RKO (cell line): ENCODE data around the gene OR7G3.

Experiments
- DNase-seq: peaks from one replicate; pipeline ENCODE4 v3.0.0-alpha.2; 2016; ENCODE audit warnings: low spot score

Gene OR7G3

GRCh38 chr19:9126900-9127405 is at the start of gene OR7G3:
Gene OR7G3 (minus strand): TSS chr19:9126950. CDS start chr19:9126950, 0 bp downstream.
- no peak for DNase-seq

- no peak for DNase-seq
These were observed 48.6 kb upstream of the OR7G3 start for GRCh38 chr19:9175326-9175725.

GRCh38 chr19:9171393-9171991 is 44.7 kb upstream of the OR7G3 start:
- no peak for DNase-seq

- no peak for DNase-seq
These were observed 40.1 kb upstream of the OR7G3 start for GRCh38 chr19:9166846-9167245.

DNA sequence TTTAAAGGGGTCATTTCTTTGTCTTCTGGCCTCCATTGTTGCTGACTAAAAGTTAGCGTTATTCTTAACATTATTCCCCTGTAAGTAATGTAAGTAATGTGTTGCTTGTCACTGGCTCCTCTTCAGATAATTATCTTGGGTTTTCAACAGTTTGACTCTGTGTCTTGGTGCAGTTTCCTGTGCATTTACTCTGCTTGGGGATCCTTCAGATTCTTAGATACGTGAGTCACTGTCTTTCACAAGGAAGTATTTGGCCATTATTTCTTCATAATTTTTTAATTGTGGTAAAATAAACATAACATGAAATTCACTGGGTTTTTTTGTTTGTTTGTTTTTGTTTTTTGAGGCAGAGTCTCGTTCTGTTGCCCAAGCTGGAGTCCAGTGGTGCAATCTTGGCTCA is 38.5 kb upstream of the OR7G3 start:
- no peak for DNase-seq

- no peak for DNase-seq
These were observed 34.7 kb upstream of the OR7G3 start for GRCh38 chr19:9161427-9161826.

- DNase-seq = no peak
These were observed 33.1 kb upstream of the OR7G3 start for GRCh38 chr19:9159891-9160290.

GRCh38 chr19:9156304-9156703 is 29.6 kb upstream of the OR7G3 start:
- DNase-seq = no peak

- no peak for DNase-seq
These were observed 28.8 kb upstream of the OR7G3 start for GRCh38 chr19:9155591-9155990.

DNA sequence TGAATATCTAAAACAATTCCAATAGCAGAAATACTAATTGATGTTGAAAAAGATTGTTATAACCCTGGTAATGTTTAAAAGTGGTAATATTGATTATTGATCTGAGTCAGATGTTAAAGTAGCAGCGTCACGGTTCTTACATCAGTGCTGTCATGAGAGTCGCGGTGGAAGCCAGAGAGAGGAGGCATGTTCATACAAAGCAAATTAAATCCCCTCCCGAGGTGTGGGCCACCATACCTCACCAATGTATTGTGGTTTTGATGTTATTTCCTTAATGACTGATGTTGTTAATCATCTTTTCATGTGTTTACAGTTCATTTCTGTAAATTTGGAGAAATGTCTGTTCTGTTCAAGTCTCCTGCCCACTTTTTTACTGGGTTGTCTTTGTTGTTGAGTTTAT is 24.6 kb upstream of the OR7G3 start:
- DNase-seq = no peak

DNA sequence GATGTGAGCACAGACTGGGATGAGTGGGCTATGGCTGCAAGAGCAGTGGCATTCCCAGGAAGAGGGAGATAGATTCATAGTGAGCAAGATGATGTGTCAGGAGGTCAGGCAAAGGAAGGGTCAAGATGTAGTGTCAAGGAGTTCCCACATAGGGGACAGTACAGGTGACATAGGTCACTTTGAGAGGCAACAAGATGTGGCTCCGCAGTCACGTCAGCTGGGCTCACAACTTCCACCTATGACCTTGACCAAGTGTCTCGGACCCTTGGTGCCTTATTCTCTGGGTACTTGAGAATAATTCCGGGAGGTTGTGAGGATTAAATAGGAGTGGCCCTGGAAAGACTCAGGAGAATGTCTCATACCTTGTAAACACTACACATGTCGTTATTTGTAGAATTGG is 23.9 kb upstream of the OR7G3 start:
- no peak for DNase-seq

- DNase-seq = no peak
These were observed 23.2 kb upstream of the OR7G3 start for GRCh38 chr19:9149997-9150396.

DNA sequence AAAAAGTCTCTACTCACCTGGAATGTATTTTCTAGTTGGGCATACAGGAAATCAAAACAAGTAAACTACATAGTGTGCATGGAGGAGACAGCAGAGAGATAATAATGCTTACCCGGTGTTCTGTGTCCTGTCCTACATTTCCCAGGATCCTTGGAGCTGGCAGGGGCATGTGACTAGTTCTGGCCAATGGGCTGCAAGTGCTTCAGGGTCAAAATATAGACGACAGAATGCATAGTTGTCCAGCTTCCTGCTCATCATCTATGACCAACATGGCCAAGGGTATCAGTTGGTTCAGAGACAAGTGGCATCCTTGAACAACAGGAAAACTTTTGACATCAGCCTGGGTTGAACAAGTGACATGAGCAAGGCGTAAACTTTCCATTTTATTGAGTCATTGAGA is 21.9 kb upstream of the OR7G3 start:
- no peak for DNase-seq

- no peak for DNase-seq
These were observed 20.1 kb upstream of the OR7G3 start for GRCh38 chr19:9146882-9147281.

DNA sequence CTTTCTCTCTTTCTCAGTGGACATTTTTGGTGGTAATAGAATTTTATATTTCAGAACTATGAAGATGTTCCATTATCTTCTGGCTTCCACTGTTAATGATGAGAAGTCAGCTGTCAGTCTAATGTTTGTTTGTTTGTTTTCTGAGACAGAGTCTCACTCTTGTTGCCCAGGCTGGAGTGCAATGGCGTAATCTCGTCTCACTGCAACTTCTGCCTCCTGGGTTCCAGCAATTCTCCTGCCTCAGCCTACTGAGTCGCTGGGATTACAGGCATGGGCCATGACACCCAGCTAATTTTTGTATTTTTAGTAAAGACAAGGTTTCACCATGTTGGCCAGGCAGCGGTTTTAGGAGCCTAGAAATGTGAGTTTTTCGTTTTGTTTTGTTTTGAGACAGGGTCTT is 18.2 kb upstream of the OR7G3 start:
- no peak for DNase-seq

DNA sequence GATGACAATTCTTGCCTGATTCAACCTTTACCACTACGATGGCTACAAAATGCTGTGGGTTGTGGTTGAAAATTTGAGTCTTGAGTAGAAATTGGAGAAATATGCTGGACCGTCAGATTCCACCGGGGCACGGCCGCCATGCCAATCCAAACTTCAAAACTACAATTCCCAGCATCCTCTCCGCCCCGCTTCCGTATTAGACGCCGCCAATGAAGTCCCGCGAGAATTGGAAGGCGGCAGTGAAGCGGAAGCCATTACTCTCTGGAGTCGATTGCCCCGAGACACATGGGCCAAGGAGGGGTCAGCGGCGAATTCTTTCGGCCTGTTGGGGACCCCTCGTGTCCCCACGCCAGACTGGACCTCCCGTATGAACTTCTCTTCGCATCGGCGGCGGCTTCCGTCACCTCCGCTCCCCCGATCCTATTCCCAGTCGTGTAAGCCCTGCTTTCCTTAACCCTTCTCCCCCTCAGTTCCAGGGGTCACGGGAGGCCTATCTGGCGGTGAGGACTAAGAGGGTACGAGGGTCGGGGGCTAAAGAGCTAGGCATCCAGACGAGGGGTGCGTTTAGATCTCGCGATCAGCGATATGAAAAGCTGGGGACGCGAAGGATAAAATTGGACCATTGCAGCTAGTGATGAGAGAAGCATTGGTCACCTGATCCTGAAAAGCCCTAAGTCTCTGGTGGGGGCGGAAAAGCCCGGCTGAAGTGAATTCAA is 13.6 kb upstream of the OR7G3 start, which contains the start of gene ZNF317:
Gene ZNF317, plus strand, starts transcription at position 239 of the 716 bp plus-strand sequence. CDS start 15,620 bp downstream, outside the sequence.
- peak; percentile 92 for DNase-seq

DNA sequence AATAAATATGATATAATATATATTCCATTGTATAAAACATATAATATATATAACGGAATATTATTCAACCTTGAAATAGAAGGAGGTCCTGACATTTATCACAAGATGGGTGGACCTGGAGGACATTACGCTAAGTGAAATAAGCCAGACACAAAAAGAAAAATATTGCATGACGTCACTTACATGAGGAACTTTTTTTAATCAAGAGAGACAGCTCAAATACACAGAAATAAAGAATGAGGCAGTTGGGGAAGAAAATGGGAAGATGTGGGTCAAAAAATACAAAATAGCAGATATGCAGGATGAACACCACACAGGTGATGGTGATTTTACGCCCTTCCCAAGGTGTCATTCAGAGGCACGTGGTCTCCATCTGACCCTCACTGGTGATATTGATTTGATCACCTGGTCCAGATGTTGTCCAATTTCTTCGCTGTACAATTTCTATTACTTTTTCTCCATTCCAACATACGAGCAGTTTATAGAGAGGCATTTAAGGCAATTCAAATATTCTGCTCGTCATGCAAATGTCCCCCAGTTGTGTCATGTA is 12.9 kb upstream of the OR7G3 start:
- DNase-seq = peak; percentile 46

- no peak for DNase-seq
These were observed 5.7 kb upstream of the OR7G3 start for GRCh38 chr19:9132422-9132821.

GRCh38 chr19:9130965-9131364 is 4.2 kb upstream of the OR7G3 start:
- no peak for DNase-seq

DNA sequence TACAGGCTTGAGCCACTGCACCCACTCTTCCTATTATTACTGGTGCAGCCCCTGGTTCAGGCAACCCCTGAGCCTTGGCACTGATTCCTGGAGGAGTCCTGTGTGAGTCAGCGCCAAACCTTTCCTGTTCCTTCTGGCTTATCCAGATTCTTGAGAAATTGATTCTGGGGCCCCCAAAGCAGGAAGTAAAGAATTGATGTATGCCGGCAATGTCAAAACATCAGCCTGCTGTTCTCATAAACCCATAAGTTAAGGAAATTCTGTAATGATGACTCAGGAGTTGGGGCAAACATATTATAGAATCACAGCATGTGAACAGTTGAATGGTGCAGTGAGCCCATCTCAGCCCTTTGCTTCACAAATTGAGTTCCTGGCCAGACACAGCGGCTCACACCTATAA is 1.4 kb upstream of the OR7G3 start:
- no peak for DNase-seq

DNA sequence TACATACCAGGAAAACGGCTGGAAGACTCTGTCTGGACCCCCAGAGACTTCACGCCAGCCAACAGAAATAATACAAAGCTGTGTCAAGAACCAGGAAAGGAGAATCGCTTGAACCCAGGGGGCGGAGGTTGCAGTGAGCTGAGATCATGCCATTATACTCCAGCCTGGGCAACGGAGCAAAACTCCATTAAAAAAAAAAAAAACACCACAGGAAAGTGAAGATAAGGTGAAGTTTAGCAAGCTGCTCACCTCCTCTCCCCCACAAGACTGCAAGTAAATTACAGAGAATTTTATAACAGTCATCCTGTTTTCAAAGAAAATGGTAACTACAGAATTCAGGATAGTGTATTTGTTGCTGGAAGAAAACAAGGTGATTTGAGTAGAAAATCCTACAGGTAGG is 10.2 kb downstream of the OR7G3 start:
- DNase-seq = no peak

DNA sequence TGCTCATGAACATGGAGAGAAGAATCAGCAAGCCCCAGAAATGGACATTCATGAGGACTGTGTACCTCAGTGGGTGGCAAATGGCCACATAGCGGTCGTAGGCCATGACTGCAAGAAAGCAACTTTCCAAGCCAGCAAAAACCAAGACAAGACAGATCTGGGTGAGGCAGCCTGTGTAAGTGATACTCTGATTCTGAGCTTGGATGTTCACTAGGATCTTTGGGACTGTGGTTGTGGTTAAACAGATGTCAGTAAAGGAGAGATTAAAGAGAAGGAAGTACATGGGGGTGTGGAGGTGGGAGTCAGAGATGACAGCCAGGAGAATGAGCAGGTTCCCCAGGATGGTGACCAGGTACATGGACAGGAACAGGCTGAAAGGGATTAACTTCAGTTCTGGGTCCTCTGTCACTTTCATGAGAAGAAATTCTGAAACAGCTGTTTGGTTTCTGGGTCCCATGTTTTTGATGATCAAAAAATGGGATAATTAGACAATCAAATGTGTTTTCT is 11.4 kb downstream of the OR7G3 start, which contains the start of gene OR7G1:
Gene OR7G1, minus strand, starts transcription at position 457 of the 507 bp plus-strand sequence. Its CDS starts 0 bp downstream, at position 457.
- DNase-seq = no peak

DNA sequence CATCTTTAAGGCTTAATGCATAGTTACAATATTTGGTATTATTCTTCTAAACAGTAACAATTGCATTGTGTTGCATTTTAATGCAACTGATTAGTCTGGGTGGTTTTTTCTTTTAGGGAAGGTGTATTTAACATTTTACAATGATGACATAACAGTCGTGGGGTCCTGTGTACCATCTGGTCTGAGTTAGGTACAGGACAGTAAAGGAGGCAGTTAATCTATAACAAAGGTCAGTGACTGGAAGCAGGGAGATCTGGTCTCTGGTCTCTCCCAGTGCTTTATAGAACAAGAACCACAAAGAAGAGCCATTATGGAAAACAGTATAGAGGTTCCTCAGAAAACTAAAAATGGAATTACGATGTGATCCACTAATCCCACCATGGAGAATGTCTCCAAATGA is 16.8 kb downstream of the OR7G3 start:
- DNase-seq = no peak
